ENCODE measurements around the gene USHBP1.

GRCh38 chr19:17226002-17226933 lies 38.3 kb downstream of the USHBP1 start, which contains the start of gene OCEL1:
- no peak for TF ChIP-seq CTCF (IDR thresholded peaks at IDR 0.05; ENCODE audit: low read length)
- TF ChIP-seq EZH2 (optimal IDR thresholded peaks at IDR 0.05; ENCODE audit: low read depth, low read length): no peak
